HG03025 (cell line): ENCODE data around the gene ZBBX.
A peak's percentile ranks its signal among the peaks of the same experiment; 100 is the strongest.
"Not testable (repeated sequence)": the region's sequence is repeated elsewhere in the genome, so short reads cannot be mapped to it uniquely, and the experiment has no call there.

Source experiments
- ATAC-seq: cut with Tn5 transposase; IDR thresholded peaks from one replicate; pipeline ENCODE4 v1.9.1; 2021; ENCODE audit warnings: mild to moderate bottlenecking, moderate library complexity; ENCODE audit not compliant: unreplicated experiment, low FRiP score

Gene ZBBX

GRCh38 chr3:167380004-167380689 is at the start of gene ZBBX:
TSS of gene ZBBX (minus strand) at chr3:167380297. CDS start at chr3:167372901, 7,396 bp downstream.
- ATAC-seq, result peak; percentile 100

GRCh38 chr3:167426962-167427361 is 46.9 kb upstream of the ZBBX start:
- ATAC-seq, result not testable (repeated sequence)

- ATAC-seq, result not testable (repeated sequence)
These were observed 42.3 kb upstream of the ZBBX start for GRCh38 chr3:167422396-167422795.

- ATAC-seq, result no peak
These were observed 29.5 kb upstream of the ZBBX start for GRCh38 chr3:167409611-167410010.

- no peak for ATAC-seq
These were observed 26.9 kb upstream of the ZBBX start for GRCh38 chr3:167406876-167407492.

GRCh38 chr3:167397826-167398225 is 17.7 kb upstream of the ZBBX start:
- no peak for ATAC-seq

- ATAC-seq, result no peak
These were observed 16.0 kb upstream of the ZBBX start for GRCh38 chr3:167396075-167396474.

- ATAC-seq, result no peak
These were observed 13.9 kb upstream of the ZBBX start for GRCh38 chr3:167394003-167394402.

- ATAC-seq, result no peak
These were observed 2.1 kb upstream of the ZBBX start for GRCh38 chr3:167382155-167382554.

- no peak for ATAC-seq
These were observed 4.6 kb downstream of the ZBBX start for GRCh38 chr3:167375478-167375877.

GRCh38 chr3:167372138-167372537 is 8.0 kb downstream of the ZBBX start:
- ATAC-seq, result no peak

- ATAC-seq, result no peak
These were observed 18.1 kb downstream of the ZBBX start for GRCh38 chr3:167361948-167362347.

GRCh38 chr3:167361306-167361705 is 18.8 kb downstream of the ZBBX start:
- no peak for ATAC-seq

GRCh38 chr3:167355446-167355845 is 24.7 kb downstream of the ZBBX start:
- ATAC-seq, result no peak

- no peak for ATAC-seq
These were observed 25.3 kb downstream of the ZBBX start for GRCh38 chr3:167354751-167355150.

GRCh38 chr3:167350245-167350862 is 29.7 kb downstream of the ZBBX start:
- no peak for ATAC-seq

GRCh38 chr3:167346171-167346570 is 33.9 kb downstream of the ZBBX start:
- no peak for ATAC-seq

GRCh38 chr3:167330993-167331785 is 48.9 kb downstream of the ZBBX start:
- no peak for ATAC-seq

GRCh38 chr3:167323572-167323971 is 56.5 kb downstream of the ZBBX start:
- no peak for ATAC-seq

GRCh38 chr3:167318996-167319615 is 61.0 kb downstream of the ZBBX start:
- ATAC-seq, result no peak

- ATAC-seq, result no peak
These were observed 61.8 kb downstream of the ZBBX start for GRCh38 chr3:167318306-167318705.
